GM12801 (cell line): ENCODE results near the gene TARBP2.
A peak's percentile ranks its signal among the peaks of the same experiment; 100 is the strongest.

ENCODE experiments used
- CTCF ChIP-seq: IDR thresholded peaks from one replicate; pipeline ENCODE4 v1.5.1; 2011; ENCODE audit warnings: control low read depth; ENCODE audit not compliant: insufficient read length; ENCODE audit errors: extremely low read depth

Gene TARBP2

GRCh38 chr12:53500776-53501614 lies at the start of gene TARBP2:
TSS of gene TARBP2 (plus strand) at chr12:53501283. CDS start at chr12:53501409, 126 bp downstream.
- no peak for TF ChIP-seq CTCF

GRCh38 chr12:53451661-53452158 lies 49.4 kb upstream of the TARBP2 start, which contains the start of gene PCBP2:
TSS of gene PCBP2 (plus strand) at chr12:53452102. CDS start at chr12:53454801, 2,699 bp downstream.
- TF ChIP-seq CTCF = peak; percentile 91

GRCh38 chr12:53452159-53453077 lies 48.7 kb upstream of the TARBP2 start:
- no peak for TF ChIP-seq CTCF

- no peak for TF ChIP-seq CTCF
These were observed 47.0 kb upstream of the TARBP2 start for GRCh38 chr12:53453953-53454640.

- TF ChIP-seq CTCF = no peak
These were observed 46.4 kb upstream of the TARBP2 start for GRCh38 chr12:53454707-53455106.

GRCh38 chr12:53456654-53457366 lies 44.3 kb upstream of the TARBP2 start:
- no peak for TF ChIP-seq CTCF
